Stimulated activated naive B cell treated with anti-CD40 and anti-IgM and Interleukin-4, amounts not matched to agents 10 μg/mL and 1 μg/mL and 100 μg/mL, for 72 hours (primary cell): Measurements from ENCODE around the gene PBRM1.

Experiments used
- ATAC-seq, 2 donors: fragments of 150-1000 bp; cut with Tn5 transposase; replicated peaks; 2 replicates each; pipeline ENCODE4 v1.10.0; 2021; ENCODE audit warnings: moderate library complexity in 1 of 2
- DNase-seq: peaks from one replicate; pipeline ENCODE4 v3.0.0; 2021
- H3K27ac Mint-ChIP-seq: one replicate; pipeline ENCODE4 v1.8.0; 2022; ENCODE audit warnings: mild to moderate bottlenecking, mixed read lengths
- H3K27me3 Mint-ChIP-seq, 2 donors: one replicate each; pipeline ENCODE4 v1.8.0; 2022; ENCODE audit warnings: mixed read lengths in 2 of 2
- H3K36me3 Mint-ChIP-seq, 2 donors: one replicate each; pipeline ENCODE4 v1.8.0; 2022; ENCODE audit warnings: mixed read lengths in 2 of 2, mild to moderate bottlenecking in 1 of 2
- H3K4me1 Mint-ChIP-seq, 2 donors: one replicate each; pipeline ENCODE4 v1.8.0; 2022; ENCODE audit warnings: mixed read lengths in 2 of 2, mild to moderate bottlenecking in 1 of 2
- H3K4me3 Mint-ChIP-seq, 2 donors: one replicate each; pipeline ENCODE4 v1.8.0; 2022; ENCODE audit warnings: mild to moderate bottlenecking in 2 of 2, mixed read lengths in 2 of 2, moderate library complexity in 1 of 2
- H3K9me3 Mint-ChIP-seq, 2 donors: one replicate each; pipeline ENCODE4 v1.8.0; 2022; ENCODE audit warnings: mixed read lengths in 2 of 2, mild to moderate bottlenecking in 1 of 2

Gene PBRM1

GRCh38 chr3:52608337-52608736, 77.4 kb downstream of the PBRM1 start:
- no peaks in the 10 kb centered on the region for H3K9me3 Mint-ChIP-seq
- H3K36me3 Mint-ChIP-seq, result peaks cover 40 to 59% of the 10 kb centered on the region in 2 donors
- peaks cover 0 to 4% of the 10 kb centered on the region in 2 donors for H3K4me1 Mint-ChIP-seq
- no peak for ATAC-seq
- no peak overlapping the region for H3K4me3 Mint-ChIP-seq
- DNase-seq, result no peak
- H3K27me3 Mint-ChIP-seq, result no peaks in the 10 kb centered on the region
- H3K27ac Mint-ChIP-seq, result no peak overlapping the region

- H3K4me3 Mint-ChIP-seq, result no peak overlapping the region
- peaks cover 0 to 4% of the 10 kb centered on the region in 2 donors for H3K9me3 Mint-ChIP-seq
- H3K27me3 Mint-ChIP-seq, result no peaks in the 10 kb centered on the region
- ATAC-seq (no peak), DNase-seq (no peak)
- H3K27ac Mint-ChIP-seq, result no peak overlapping the region
- H3K36me3 Mint-ChIP-seq, result peaks cover 47 to 63% of the 10 kb centered on the region in 2 donors
- H3K4me1 Mint-ChIP-seq, result peaks cover 0 to 1% of the 10 kb centered on the region in 2 donors
Observed at GRCh38 chr3:52606373-52607085, 79.2 kb downstream of the PBRM1 start.

GRCh38 chr3:52600258-52600657, 85.5 kb downstream of the PBRM1 start:
- Mint-ChIP-seq H3K27ac (no peak overlapping the region), H3K4me3 (no peak overlapping the region), H3K4me1 (no peaks in the 10 kb centered on the region), H3K27me3 (no peaks in the 10 kb centered on the region), H3K9me3 (peaks cover 4 to 6% of the 10 kb centered on the region in 2 donors), H3K36me3 (peaks cover 65 to 76% of the 10 kb centered on the region in 2 donors)
- ATAC-seq, result no peak
- DNase-seq, result no peak

GRCh38 chr3:52596658-52597265, 89.0 kb downstream of the PBRM1 start:
- H3K9me3 Mint-ChIP-seq, result peaks cover 0 to 6% of the 10 kb centered on the region in 2 donors
- no peak overlapping the region for H3K4me3 Mint-ChIP-seq
- H3K4me1 Mint-ChIP-seq, result no peaks in the 10 kb centered on the region
- H3K36me3 Mint-ChIP-seq, result peaks cover 59 to 72% of the 10 kb centered on the region in 2 donors
- ATAC-seq (no peak), DNase-seq (no peak)
- no peak overlapping the region for H3K27ac Mint-ChIP-seq
- H3K27me3 Mint-ChIP-seq, result no peaks in the 10 kb centered on the region

- Mint-ChIP-seq H3K9me3 (no peaks in the 10 kb centered on the region), H3K4me1 (no peaks in the 10 kb centered on the region), H3K27me3 (no peaks in the 10 kb centered on the region), H3K36me3 (peaks cover 38 to 57% of the 10 kb centered on the region in 2 donors), H3K4me3 (no peak overlapping the region), H3K27ac (peak overlapping the region; percentile 2)
- DNase-seq (no peak), ATAC-seq (no peak)
Observed at GRCh38 chr3:52593103-52593502, 92.6 kb downstream of the PBRM1 start.

GRCh38 chr3:52574056-52574965, 111.4 kb downstream of the PBRM1 start:
- no peak for ATAC-seq
- Mint-ChIP-seq H3K9me3 (no peaks in the 10 kb centered on the region), H3K4me1 (no peaks in the 10 kb centered on the region), H3K4me3 (no peak overlapping the region), H3K27ac (no peak overlapping the region), H3K27me3 (no peaks in the 10 kb centered on the region), H3K36me3 (peaks cover 39 to 57% of the 10 kb centered on the region in 2 donors)
- DNase-seq, result no peak

GRCh38 chr3:52572221-52572620, 113.5 kb downstream of the PBRM1 start:
- Mint-ChIP-seq H3K36me3 (peaks cover 29 to 47% of the 10 kb centered on the region in 2 donors), H3K4me3 (no peak overlapping the region), H3K4me1 (no peaks in the 10 kb centered on the region), H3K27ac (no peak overlapping the region), H3K9me3 (no peaks in the 10 kb centered on the region), H3K27me3 (no peaks in the 10 kb centered on the region)
- ATAC-seq (no peak), DNase-seq (no peak)

GRCh38 chr3:52570076-52570475, 115.6 kb downstream of the PBRM1 start:
- H3K27me3 Mint-ChIP-seq, result no peaks in the 10 kb centered on the region
- no peak for DNase-seq
- no peaks in the 10 kb centered on the region for H3K4me1 Mint-ChIP-seq
- no peaks in the 10 kb centered on the region for H3K9me3 Mint-ChIP-seq
- H3K36me3 Mint-ChIP-seq, result peaks cover 21 to 43% of the 10 kb centered on the region in 2 donors
- no peak for ATAC-seq
- peak overlapping the region; percentile 27 for H3K27ac Mint-ChIP-seq
- no peak overlapping the region for H3K4me3 Mint-ChIP-seq

- H3K27ac Mint-ChIP-seq, result no peak overlapping the region
- DNase-seq (no peak), ATAC-seq (no peak)
- H3K36me3 Mint-ChIP-seq, result peaks cover 12 to 33% of the 10 kb centered on the region in 2 donors
- H3K27me3 Mint-ChIP-seq, result no peaks in the 10 kb centered on the region
- H3K4me3 Mint-ChIP-seq, result no peak overlapping the region
- H3K9me3 Mint-ChIP-seq, result no peaks in the 10 kb centered on the region
- H3K4me1 Mint-ChIP-seq, result no peaks in the 10 kb centered on the region
Observed at GRCh38 chr3:52568069-52568468, 117.6 kb downstream of the PBRM1 start.

GRCh38 chr3:52563984-52564383, 121.7 kb downstream of the PBRM1 start:
- H3K9me3 Mint-ChIP-seq, result no peaks in the 10 kb centered on the region
- H3K4me1 Mint-ChIP-seq, result no peaks in the 10 kb centered on the region
- H3K27me3 Mint-ChIP-seq, result no peaks in the 10 kb centered on the region
- no peak for DNase-seq
- H3K27ac Mint-ChIP-seq, result no peak overlapping the region
- ATAC-seq, result no peak
- no peak overlapping the region for H3K4me3 Mint-ChIP-seq
- peaks cover 10 to 42% of the 10 kb centered on the region in 2 donors for H3K36me3 Mint-ChIP-seq

- H3K27ac Mint-ChIP-seq, result no peak overlapping the region
- ATAC-seq, result no peak
- DNase-seq, result no peak
- peaks cover 9 to 38% of the 10 kb centered on the region in 2 donors for H3K36me3 Mint-ChIP-seq
- no peak overlapping the region for H3K4me3 Mint-ChIP-seq
- peaks cover 0 to 1% of the 10 kb centered on the region in 2 donors for H3K4me1 Mint-ChIP-seq
- no peaks in the 10 kb centered on the region for H3K9me3 Mint-ChIP-seq
- no peaks in the 10 kb centered on the region for H3K27me3 Mint-ChIP-seq
Observed at GRCh38 chr3:52561028-52561747, 124.5 kb downstream of the PBRM1 start.

- Mint-ChIP-seq H3K27ac (no peak overlapping the region), H3K4me3 (no peak overlapping the region), H3K4me1 (peaks cover 0 to 3% of the 10 kb centered on the region in 2 donors), H3K27me3 (no peaks in the 10 kb centered on the region), H3K36me3 (peaks cover 7 to 42% of the 10 kb centered on the region in 2 donors), H3K9me3 (no peaks in the 10 kb centered on the region)
- no peak for ATAC-seq
- no peak for DNase-seq
Observed at GRCh38 chr3:52558436-52558835, 127.3 kb downstream of the PBRM1 start.

- H3K4me1 Mint-ChIP-seq, result peaks cover 0 to 3% of the 10 kb centered on the region in 2 donors
- no peak overlapping the region for H3K27ac Mint-ChIP-seq
- DNase-seq, result no peak
- H3K4me3 Mint-ChIP-seq, result no peak overlapping the region
- H3K9me3 Mint-ChIP-seq, result no peaks in the 10 kb centered on the region
- H3K27me3 Mint-ChIP-seq, result no peaks in the 10 kb centered on the region
- peaks cover 5 to 34% of the 10 kb centered on the region in 2 donors for H3K36me3 Mint-ChIP-seq
- no peak for ATAC-seq
Observed at GRCh38 chr3:52557011-52557960, 128.4 kb downstream of the PBRM1 start.
